ENCODE data around the gene PARG.

DNA sequence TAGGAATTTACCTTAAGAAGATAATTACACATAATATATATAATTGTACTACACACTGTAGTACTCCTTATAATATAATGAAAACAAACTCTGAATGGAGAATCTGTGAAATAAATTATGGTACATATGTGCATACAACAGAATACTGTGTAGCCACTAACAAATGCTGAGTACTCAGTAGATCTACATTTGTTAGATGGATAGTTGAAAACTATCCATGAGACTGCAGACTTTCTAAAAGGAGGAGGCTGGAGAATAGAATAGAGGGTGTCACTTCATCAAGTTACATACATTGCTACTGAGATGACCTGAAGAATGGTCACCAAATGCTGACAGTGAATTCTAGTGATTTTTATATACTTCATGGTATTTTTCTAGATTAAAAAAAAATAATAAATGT is 111.0 kb downstream of the PARG start:
- TF ChIP-seq, protein P1, sequence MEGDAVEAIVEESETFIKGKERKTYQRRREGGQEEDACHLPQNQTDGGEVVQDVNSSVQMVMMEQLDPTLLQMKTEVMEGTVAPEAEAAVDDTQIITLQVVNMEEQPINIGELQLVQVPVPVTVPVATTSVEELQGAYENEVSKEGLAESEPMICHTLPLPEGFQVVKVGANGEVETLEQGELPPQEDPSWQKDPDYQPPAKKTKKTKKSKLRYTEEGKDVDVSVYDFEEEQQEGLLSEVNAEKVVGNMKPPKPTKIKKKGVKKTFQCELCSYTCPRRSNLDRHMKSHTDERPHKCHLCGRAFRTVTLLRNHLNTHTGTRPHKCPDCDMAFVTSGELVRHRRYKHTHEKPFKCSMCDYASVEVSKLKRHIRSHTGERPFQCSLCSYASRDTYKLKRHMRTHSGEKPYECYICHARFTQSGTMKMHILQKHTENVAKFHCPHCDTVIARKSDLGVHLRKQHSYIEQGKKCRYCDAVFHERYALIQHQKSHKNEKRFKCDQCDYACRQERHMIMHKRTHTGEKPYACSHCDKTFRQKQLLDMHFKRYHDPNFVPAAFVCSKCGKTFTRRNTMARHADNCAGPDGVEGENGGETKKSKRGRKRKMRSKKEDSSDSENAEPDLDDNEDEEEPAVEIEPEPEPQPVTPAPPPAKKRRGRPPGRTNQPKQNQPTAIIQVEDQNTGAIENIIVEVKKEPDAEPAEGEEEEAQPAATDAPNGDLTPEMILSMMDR (IDR thresholded peaks at IDR 0.05 in 8 of 11, conservative IDR thresholded peaks at IDR 0.05 in 3 of 11) = no peak
- TF ChIP-seq POLR2A (IDR thresholded peaks at IDR 0.05) (no peak), POLR2AphosphoS5 (IDR thresholded peaks at IDR 0.05) (no peak)
